AG09319 (cell line): ENCODE data around the gene PIP4P1.

ENCODE experiments used
- DNase-seq: peaks from one replicate; pipeline ENCODE4 v3.0.0-alpha.2; 2010; ENCODE audit warnings: low read depth; ENCODE audit errors: extremely low read depth
- CTCF ChIP-seq: IDR thresholded peaks from 2 replicates; pipeline ENCODE4 v1.5.1; 2011; ENCODE audit warnings: low read depth, mild to moderate bottlenecking, inconsistent platforms, low read length, moderate library complexity

PIP4P1 gene

DNA sequence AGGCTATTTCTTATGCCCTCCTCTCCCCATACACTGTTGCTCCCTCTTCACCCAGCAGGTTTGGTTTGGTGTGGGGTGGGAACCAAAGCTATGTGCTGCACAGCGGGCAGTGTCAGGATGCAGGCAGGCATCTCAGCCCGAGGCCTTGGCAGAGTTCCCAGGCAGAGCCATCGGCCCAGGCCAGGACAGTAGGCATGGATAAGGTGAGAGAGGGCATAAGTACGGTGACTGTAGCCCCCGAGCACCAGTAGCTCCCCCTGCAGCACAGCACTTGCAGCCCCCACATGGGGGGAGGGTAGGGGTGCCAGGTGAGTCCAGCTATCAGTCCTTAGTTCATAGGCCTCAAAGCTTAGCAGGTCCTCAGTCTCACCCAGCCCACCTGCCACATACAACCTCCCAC, 32.4 kb downstream of the PIP4P1 start:
- no peak for DNase-seq
- no peak for TF ChIP-seq CTCF

GRCh38 chr14:20428010-20428365, 33.2 kb downstream of the PIP4P1 start:
- no peak for DNase-seq
- TF ChIP-seq CTCF = no peak

- no peak for DNase-seq
- no peak for TF ChIP-seq CTCF
Observed at GRCh38 chr14:20427231-20428009, 33.8 kb downstream of the PIP4P1 start.

GRCh38 chr14:20424851-20425250, 36.4 kb downstream of the PIP4P1 start:
- no peak for DNase-seq

GRCh38 chr14:20422886-20423285, 38.3 kb downstream of the PIP4P1 start:
- DNase-seq = no peak
- no peak for TF ChIP-seq CTCF

More at GRCh38 chr14:20424851-20425250, 36.4 kb downstream of the PIP4P1 start:
- TF ChIP-seq CTCF = no peak

- TF ChIP-seq CTCF = no peak
- DNase-seq = no peak
Observed at GRCh38 chr14:20421267-20421666, 40.0 kb downstream of the PIP4P1 start.

GRCh38 chr14:20419419-20419818, 41.8 kb downstream of the PIP4P1 start:
- TF ChIP-seq CTCF = no peak
- no peak for DNase-seq
